HL-60 (cell line): ENCODE results near the gene OR6S1.

Experiments
- DNase-seq, 2 experiments: peaks; one replicate each; pipeline ENCODE4 v3.0.0-alpha.2; 2010 to 2020; ENCODE audit warnings: low read depth in 1 of 2, low spot score in 1 of 2
- H3K27ac ChIP-seq: fragments of 250-450 bp; sonication (Bioruptor Pico); replicated peaks from 2 replicates; pipeline ENCODE4 v1.5.1; 2020; ENCODE audit warnings: mild to moderate bottlenecking, moderate library complexity
- H3K27me3 ChIP-seq: fragments of 250-450 bp; sonication (Bioruptor Pico); 2 replicates; pipeline ENCODE4 v1.5.1; 2021; ENCODE audit warnings: mild to moderate bottlenecking, moderate library complexity; ENCODE audit not compliant: insufficient read depth, poor library complexity, severe bottlenecking
- H3K4me3 ChIP-seq: replicated peaks from 2 replicates; pipeline ENCODE4 v1.5.1; 2011; ENCODE audit warnings: mild to moderate bottlenecking, control low read depth, low read length; ENCODE audit not compliant: insufficient read depth
- CTCF ChIP-seq: IDR thresholded peaks from one replicate; pipeline ENCODE4 v1.5.1; 2011; ENCODE audit warnings: low read length, control low read depth, inconsistent platforms; ENCODE audit not compliant: insufficient read depth
- GABPA ChIP-seq: IDR thresholded peaks from 2 replicates; pipeline ENCODE4 v1.6.1; 2012; ENCODE audit warnings: low read depth
- POLR2AphosphoS5 ChIP-seq: IDR thresholded peaks from 2 replicates; pipeline ENCODE4 v1.6.1; 2012; ENCODE audit warnings: low read depth
- REST ChIP-seq: IDR thresholded peaks from 2 replicates; pipeline ENCODE4 v1.6.1; 2012; ENCODE audit warnings: low read depth; ENCODE audit not compliant: insufficient replicate concordance
- SPI1 ChIP-seq: IDR thresholded peaks from 2 replicates; pipeline ENCODE4 v1.6.1; 2012; ENCODE audit warnings: low read depth, mild to moderate bottlenecking, borderline replicate concordance

The OR6S1 gene

DNA sequence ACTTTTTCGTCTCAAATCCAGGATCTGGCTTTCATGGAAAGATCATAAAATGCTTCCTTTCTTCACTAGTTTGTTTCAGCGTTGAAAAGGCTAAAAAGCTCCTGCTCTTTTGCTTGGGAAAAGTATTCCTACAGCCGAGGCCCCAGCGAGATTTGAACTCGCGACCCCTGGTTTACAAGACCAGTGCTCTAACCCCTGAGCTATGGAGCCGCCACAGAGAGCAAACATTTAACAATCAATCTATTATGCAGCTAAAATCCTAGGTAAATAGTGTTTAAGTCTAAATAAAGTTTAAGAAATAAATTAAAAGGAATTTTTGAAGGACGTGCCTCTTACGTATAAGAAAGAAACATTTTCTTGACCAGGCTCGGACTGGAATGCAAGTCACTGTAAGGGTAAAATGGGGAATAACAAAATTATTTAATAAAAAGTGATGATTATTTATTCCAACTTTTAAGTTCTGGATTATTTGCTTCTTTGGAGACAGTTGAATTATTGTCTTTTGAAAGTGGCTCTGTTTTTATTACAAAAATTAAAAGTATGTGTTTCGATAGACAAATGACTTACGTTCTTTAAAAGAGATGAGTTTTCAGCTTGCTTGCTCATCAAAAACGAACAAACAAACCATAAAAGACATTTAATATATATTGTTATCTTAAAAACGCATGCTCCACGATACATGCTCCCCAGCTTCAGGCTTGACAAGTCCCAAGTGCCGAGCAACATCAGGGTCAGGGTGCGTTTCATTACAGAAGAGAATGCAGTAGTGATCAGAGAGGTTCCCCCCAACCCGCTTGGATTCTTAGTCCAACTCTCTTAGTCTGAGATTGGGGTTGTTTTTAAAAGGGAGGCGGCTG is 10.2 kb downstream of the OR6S1 start:
- no peak overlapping the region for H3K27ac ChIP-seq
- no peaks in the 10 kb centered on the region for H3K27me3 ChIP-seq
- peak in 1 of 2 experiments; percentile 66 for DNase-seq
- H3K4me3 ChIP-seq = peak overlapping the region; percentile 59
- TF ChIP-seq SPI1 = no peak
- TF ChIP-seq REST = no peak
- no peak for TF ChIP-seq CTCF
- TF ChIP-seq GABPA = no peak
- TF ChIP-seq POLR2AphosphoS5 = no peak

DNA sequence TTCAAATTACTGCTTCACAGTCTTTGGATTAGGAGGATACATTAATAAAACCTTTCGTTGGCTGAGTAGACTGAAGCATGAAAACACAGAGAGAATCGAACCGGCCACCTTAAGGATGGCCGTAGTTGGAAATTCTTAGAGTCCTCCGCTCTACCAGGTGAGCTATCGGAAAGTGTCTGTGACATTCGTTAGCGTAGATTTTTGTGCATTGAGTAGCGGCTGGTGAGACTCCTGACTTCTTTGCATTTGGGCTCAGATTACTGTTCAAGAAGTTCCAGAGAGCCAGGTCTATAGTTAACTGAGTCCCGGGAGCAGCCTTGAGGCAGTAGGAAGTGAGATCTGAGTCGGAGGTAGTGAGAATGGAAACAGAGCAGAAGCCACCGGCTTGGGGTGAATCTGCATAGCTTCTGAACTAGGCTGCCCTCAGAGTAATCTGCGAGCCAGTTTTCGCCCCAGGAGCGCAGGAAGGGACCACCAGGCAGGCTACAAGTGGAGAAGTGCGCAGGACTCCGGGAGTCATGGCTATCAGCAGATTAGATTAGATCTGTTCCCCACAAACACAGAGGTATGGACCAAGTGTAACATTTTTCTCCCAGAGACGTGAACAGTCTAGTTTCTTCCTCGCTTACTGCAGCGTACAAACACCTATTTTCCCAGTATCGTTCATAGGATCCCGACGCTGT is 11.0 kb downstream of the OR6S1 start:
- peak overlapping the region; percentile 39 for H3K4me3 ChIP-seq
- DNase-seq = peak in 1 of 2 experiments; percentile 45
- no peaks in the 10 kb centered on the region for H3K27me3 ChIP-seq
- TF ChIP-seq SPI1 (no peak), CTCF (no peak), GABPA (no peak), POLR2AphosphoS5 (no peak)
- H3K27ac ChIP-seq = no peak overlapping the region

DNA sequence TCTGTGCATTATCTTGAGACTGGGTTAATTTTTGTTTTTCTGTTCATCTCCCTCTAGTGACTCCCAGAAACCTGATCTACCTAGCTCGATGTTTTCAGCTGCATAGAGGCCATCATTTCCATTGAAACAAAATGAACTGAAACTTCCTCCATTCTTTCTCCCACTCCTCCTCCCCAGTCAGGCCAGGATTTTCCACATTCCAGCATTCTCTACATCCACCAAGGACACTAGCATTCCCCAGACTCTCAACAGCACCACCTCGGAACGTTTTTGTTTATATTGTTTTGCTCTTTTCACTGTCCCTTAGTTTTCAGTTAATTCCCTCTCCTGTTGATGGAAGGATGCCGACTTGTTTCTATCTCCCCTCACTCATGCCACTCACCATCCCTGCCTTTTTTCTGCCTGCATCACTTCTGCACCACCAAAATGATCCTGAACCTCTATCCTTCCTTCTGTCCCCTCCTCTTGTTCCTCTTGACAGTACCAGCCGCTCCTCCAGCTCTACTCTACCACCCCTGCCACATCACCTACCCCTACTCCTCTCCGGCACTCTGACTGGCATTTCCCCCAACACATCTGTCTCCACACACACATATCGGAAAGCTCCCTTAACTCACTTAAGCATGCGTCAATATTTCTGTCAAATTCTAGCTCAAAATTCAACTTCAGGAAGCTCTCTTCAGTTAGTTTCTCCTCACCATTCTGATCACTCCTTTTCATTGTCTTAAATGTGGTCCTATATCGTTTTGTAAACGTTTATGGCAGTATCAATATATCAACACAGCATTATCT is 13.2 kb downstream of the OR6S1 start:
- no peak overlapping the region for H3K4me3 ChIP-seq
- no peak for DNase-seq
- no peaks in the 10 kb centered on the region for H3K27me3 ChIP-seq
- no peak for TF ChIP-seq GABPA
- no peak for TF ChIP-seq SPI1
- TF ChIP-seq REST = no peak
- TF ChIP-seq CTCF = no peak
- no peak for TF ChIP-seq POLR2AphosphoS5
- H3K27ac ChIP-seq = no peak overlapping the region
